Activated B cell treated with CpG ODN at 0.5 μM for 24 hours (primary cell): Measurements from ENCODE around the gene PIGU. TPM values are rescaled to one million over a fixed set of nuclear protein-coding genes. Genes with fewer than 3 reads are reported as not detected.
A peak's percentile ranks its signal among the peaks of the same experiment; 100 is the strongest.

Experiments
- ATAC-seq: fragments of 200-7000 bp; cut with Tn5 transposase; one replicate; pipeline ENCODE4 v1.10.0; 2021; ENCODE audit warnings: low read depth, mild to moderate bottlenecking, moderate library complexity
- CTCF ChIA-PET: fragments of 350-600 bp; sonication (Branson Sonifier 250); formaldehyde crosslinking; loops from one replicate; lab custom pipeline; 2021; ENCODE audit warnings: antibody characterized with exemption; lab: Charles Lee
- POLR2A ChIA-PET: fragments of 350-600 bp; sonication (Branson Sonifier 250); formaldehyde crosslinking; loops from one replicate; lab custom pipeline; 2021; ENCODE audit warnings: antibody characterized with exemption; lab: Charles Lee
- DNase-seq: peaks from one replicate; pipeline ENCODE4 v3.0.0; 2022
- H3K27ac Mint-ChIP-seq: one replicate; pipeline ENCODE4 v1.8.0; 2020; ENCODE audit warnings: mixed read lengths
- H3K27me3 Mint-ChIP-seq: one replicate; pipeline ENCODE4 v1.8.0; 2021; ENCODE audit warnings: mixed read lengths
- H3K36me3 Mint-ChIP-seq: one replicate; pipeline ENCODE4 v1.8.0; 2021; ENCODE audit warnings: low read depth, mixed read lengths
- H3K4me1 Mint-ChIP-seq: one replicate; pipeline ENCODE4 v1.8.0; 2021; ENCODE audit warnings: mixed read lengths
- H3K4me3 Mint-ChIP-seq: one replicate; pipeline ENCODE4 v1.8.0; 2020; ENCODE audit warnings: mild to moderate bottlenecking, mixed read lengths
- H3K9me3 Mint-ChIP-seq: one replicate; pipeline ENCODE4 v1.8.0; 2020; ENCODE audit warnings: mixed read lengths
- CTCF ChIP-seq: fragments of 200-600 bp; IDR thresholded peaks from one replicate; pipeline ENCODE4 v1.8.0; 2022; ENCODE audit warnings: antibody characterized with exemption, mild to moderate bottlenecking
- intact Hi-C: fragments of 100-400 bp; cut with micrococcal nuclease; formaldehyde crosslinking; loops from one replicate; pipeline ENCODE4 v1.15.1; 2024
- total RNA-seq: library from RNA; stranded (reverse); gene quantifications from 2 replicates; pipeline ENCODE4 v1.2.3, GENCODE V29; 2022

PIGU gene
- total RNA-seq, 1 donor from 2014 or later = 14.7 TPM

GRCh38 chr20:34689486-34689885 is 12.6 kb upstream of the PIGU start:
- Mint-ChIP-seq H3K4me1 (no peaks in the 10 kb centered on the region), H3K4me3 (no peak overlapping the region), H3K27me3 (no peaks in the 10 kb centered on the region), H3K36me3 (no peaks in the 10 kb centered on the region), H3K27ac (no peak overlapping the region), H3K9me3 (no peaks in the 10 kb centered on the region)
- CTCF ChIA-PET = no interaction called here
- DNase-seq = no peak
- intact Hi-C loops = no loop called here
- POLR2A ChIA-PET = no interaction called here
- ATAC-seq = no peak
- no peak for TF ChIP-seq CTCF

- ChIA-PET CTCF (no interaction called here), POLR2A (no interaction called here)
- no peak overlapping the region for H3K27ac Mint-ChIP-seq
- intact Hi-C loops = no loop called here
- H3K4me3 Mint-ChIP-seq = no peak overlapping the region
- ATAC-seq (no peak), DNase-seq (no peak)
- no peaks in the 10 kb centered on the region for H3K9me3 Mint-ChIP-seq
- H3K4me1 Mint-ChIP-seq = no peaks in the 10 kb centered on the region
- no peaks in the 10 kb centered on the region for H3K27me3 Mint-ChIP-seq
- no peaks in the 10 kb centered on the region for H3K36me3 Mint-ChIP-seq
- TF ChIP-seq CTCF = no peak
Observed at GRCh38 chr20:34683667-34684066, 6.8 kb upstream of the PIGU start.

- Mint-ChIP-seq H3K4me1 (peaks cover 9% of the 10 kb centered on the region), H3K4me3 (no peak overlapping the region), H3K27ac (no peak overlapping the region), H3K9me3 (no peaks in the 10 kb centered on the region), H3K27me3 (no peaks in the 10 kb centered on the region), H3K36me3 (peaks cover 2% of the 10 kb centered on the region)
- ATAC-seq = no peak
- POLR2A ChIA-PET = interaction anchor here (0.6 kb wide), 1 partner anchor 324 kb away, joined by 3 read pairs; no protein-coding TSS in a partner anchor
- no peak for TF ChIP-seq CTCF
- CTCF ChIA-PET = no interaction called here
- intact Hi-C loops = no loop called here
- no peak for DNase-seq
Observed at GRCh38 chr20:34680586-34681175, 3.8 kb upstream of the PIGU start.

GRCh38 chr20:34675993-34676641 is 775 bp downstream of the PIGU start:
- no peak for ATAC-seq
- no peak for TF ChIP-seq CTCF
- no peak for DNase-seq
- CTCF ChIA-PET = no interaction called here
- no peaks in the 10 kb centered on the region for H3K27me3 Mint-ChIP-seq
- peak overlapping the region; percentile 95 for H3K27ac Mint-ChIP-seq
- POLR2A ChIA-PET = interaction anchor here (0.7 to 3.0 kb wide), 5 partner anchors 24 to 682 kb away, joined by 3 to 29 read pairs (median 6); partner anchors contain the start of genes DYNLRB1, MAP1LC3A and RALY
- peaks cover 4% of the 10 kb centered on the region for H3K36me3 Mint-ChIP-seq
- no peaks in the 10 kb centered on the region for H3K9me3 Mint-ChIP-seq
- intact Hi-C loops = loop anchor here (10.0 kb wide), 1 partner anchor 1789 kb away; no protein-coding TSS in a partner anchor
- H3K4me1 Mint-ChIP-seq = peaks cover 15% of the 10 kb centered on the region
- peak overlapping the region; percentile 98 for H3K4me3 Mint-ChIP-seq

GRCh38 chr20:34675561-34675960 is 1.3 kb downstream of the PIGU start:
- intact Hi-C loops = loop anchor here (10.0 kb wide), 1 partner anchor 1789 kb away; no protein-coding TSS in a partner anchor
- Mint-ChIP-seq H3K4me3 (no peak overlapping the region), H3K27me3 (no peaks in the 10 kb centered on the region), H3K36me3 (peaks cover 4% of the 10 kb centered on the region), H3K9me3 (no peaks in the 10 kb centered on the region), H3K27ac (peak overlapping the region; percentile 95), H3K4me1 (peaks cover 15% of the 10 kb centered on the region)
- ChIA-PET POLR2A (interaction anchor here (0.7 to 3.0 kb wide), 3 partner anchors 33 to 159 kb away, joined by 3 to 29 read pairs (median 21); partner anchors contain the start of genes DYNLRB1 and MAP1LC3A), CTCF (no interaction called here)
- DNase-seq (no peak), ATAC-seq (no peak)
- no peak for TF ChIP-seq CTCF
